NCI-H146 (cell line): ENCODE measurements around the gene ABCA1.

Experiments used
- DNase-seq: peaks from one replicate; lab custom pipeline; 2025; lab: John Stamatoyannopoulos, UW

ABCA1 gene

GRCh38 chr9:104836235-104836634, 91.7 kb downstream of the ABCA1 start:
- DNase-seq = no peak

- no peak for DNase-seq
Measured at GRCh38 chr9:104835161-104835560, 92.8 kb downstream of the ABCA1 start.

- no peak for DNase-seq
Measured at GRCh38 chr9:104833696-104834095, 94.3 kb downstream of the ABCA1 start.

- DNase-seq = no peak
Measured at GRCh38 chr9:104831681-104832080, 96.3 kb downstream of the ABCA1 start.

- DNase-seq = no peak
Measured at GRCh38 chr9:104826911-104827310, 101.0 kb downstream of the ABCA1 start.

- DNase-seq = no peak
Measured at GRCh38 chr9:104826079-104826775, 101.7 kb downstream of the ABCA1 start.

GRCh38 chr9:104820336-104820735, 107.6 kb downstream of the ABCA1 start:
- no peak for DNase-seq

- no peak for DNase-seq
Measured at GRCh38 chr9:104819033-104819432, 108.9 kb downstream of the ABCA1 start.

- DNase-seq = no peak
Measured at GRCh38 chr9:104817437-104817836, 110.5 kb downstream of the ABCA1 start.

GRCh38 chr9:104815851-104816565, 111.9 kb downstream of the ABCA1 start:
- no peak for DNase-seq

- no peak for DNase-seq
Measured at GRCh38 chr9:104810421-104811339, 117.3 kb downstream of the ABCA1 start.

- DNase-seq = peak; percentile 1
Measured at GRCh38 chr9:104808035-104808614, 119.8 kb downstream of the ABCA1 start.

GRCh38 chr9:104805441-104805840, 122.5 kb downstream of the ABCA1 start:
- no peak for DNase-seq

- no peak for DNase-seq
Measured at GRCh38 chr9:104802906-104803305, 125.0 kb downstream of the ABCA1 start.

GRCh38 chr9:104802110-104802509, 125.8 kb downstream of the ABCA1 start:
- no peak for DNase-seq

GRCh38 chr9:104800068-104800785, 127.7 kb downstream of the ABCA1 start:
- DNase-seq = no peak

- DNase-seq = no peak
Measured at GRCh38 chr9:104798209-104798995, 129.6 kb downstream of the ABCA1 start.

- DNase-seq = peak; percentile 19
Measured at GRCh38 chr9:104795857-104796256, 132.1 kb downstream of the ABCA1 start.

GRCh38 chr9:104795082-104795481, 132.9 kb downstream of the ABCA1 start:
- no peak for DNase-seq

- no peak for DNase-seq
Measured at GRCh38 chr9:104794070-104794469, 133.9 kb downstream of the ABCA1 start.

- no peak for DNase-seq
Measured at GRCh38 chr9:104788251-104788650, 139.7 kb downstream of the ABCA1 start.
